ENCODE data around the gene CDK5.

- TF ChIP-seq CTCF (IDR thresholded peaks at IDR 0.05 in 4 of 5, conservative IDR thresholded peaks at IDR 0.05 in 1 of 5) (no peak), POLR2A (IDR thresholded peaks at IDR 0.05) (no peak)
These were observed 4.4 kb upstream of the CDK5 start for GRCh38 chr7:151062111-151062398.
